GM21381 (cell line): ENCODE measurements around the gene C8A.

ENCODE experiments used
- ATAC-seq: cut with Tn5 transposase; IDR thresholded peaks from one replicate; pipeline ENCODE4 v1.9.1; 2021; ENCODE audit warnings: mild to moderate bottlenecking, moderate library complexity; ENCODE audit not compliant: unreplicated experiment

The C8A gene

GRCh38 chr1:56923201-56923600 is 68.6 kb downstream of the C8A start:
- ATAC-seq: no peak

- no peak for ATAC-seq
Observed at GRCh38 chr1:56924116-56924515, 69.5 kb downstream of the C8A start.

GRCh38 chr1:56925193-56925592 is 70.6 kb downstream of the C8A start:
- no peak for ATAC-seq

GRCh38 chr1:56927171-56927570 is 72.6 kb downstream of the C8A start:
- ATAC-seq: no peak

- ATAC-seq: no peak
Observed at GRCh38 chr1:56927986-56928385, 73.4 kb downstream of the C8A start.

- ATAC-seq: no peak
Observed at GRCh38 chr1:56929492-56929891, 74.9 kb downstream of the C8A start.

GRCh38 chr1:56931211-56931610 is 76.6 kb downstream of the C8A start:
- no peak for ATAC-seq

GRCh38 chr1:56931686-56932085 is 77.1 kb downstream of the C8A start:
- no peak for ATAC-seq

- ATAC-seq: no peak
Observed at GRCh38 chr1:56933161-56933560, 78.6 kb downstream of the C8A start.

- ATAC-seq: no peak
Observed at GRCh38 chr1:56933606-56934005, 79.0 kb downstream of the C8A start.

GRCh38 chr1:56934430-56935060 is 79.9 kb downstream of the C8A start:
- ATAC-seq: no peak

- ATAC-seq: no peak
Observed at GRCh38 chr1:56938646-56939045, 84.0 kb downstream of the C8A start.

GRCh38 chr1:56939209-56939608 is 84.6 kb downstream of the C8A start:
- no peak for ATAC-seq

GRCh38 chr1:56940039-56940438 is 85.4 kb downstream of the C8A start:
- ATAC-seq: no peak

- no peak for ATAC-seq
Observed at GRCh38 chr1:56948403-56949023, 93.9 kb downstream of the C8A start.

- ATAC-seq: no peak
Observed at GRCh38 chr1:56952501-56952900, 97.9 kb downstream of the C8A start.

GRCh38 chr1:56953386-56953785 is 98.8 kb downstream of the C8A start:
- ATAC-seq: no peak

GRCh38 chr1:56954664-56955063 is 100.1 kb downstream of the C8A start:
- no peak for ATAC-seq

- ATAC-seq: no peak
Observed at GRCh38 chr1:56957931-56958330, 103.3 kb downstream of the C8A start.

- ATAC-seq: no peak
Observed at GRCh38 chr1:56958526-56958925, 103.9 kb downstream of the C8A start.

- no peak for ATAC-seq
Observed at GRCh38 chr1:56961426-56961825, 106.8 kb downstream of the C8A start.

GRCh38 chr1:56963667-56964066 is 109.1 kb downstream of the C8A start:
- no peak for ATAC-seq
